ENCODE measurements around the gene FCF1.

The FCF1 gene

DNA sequence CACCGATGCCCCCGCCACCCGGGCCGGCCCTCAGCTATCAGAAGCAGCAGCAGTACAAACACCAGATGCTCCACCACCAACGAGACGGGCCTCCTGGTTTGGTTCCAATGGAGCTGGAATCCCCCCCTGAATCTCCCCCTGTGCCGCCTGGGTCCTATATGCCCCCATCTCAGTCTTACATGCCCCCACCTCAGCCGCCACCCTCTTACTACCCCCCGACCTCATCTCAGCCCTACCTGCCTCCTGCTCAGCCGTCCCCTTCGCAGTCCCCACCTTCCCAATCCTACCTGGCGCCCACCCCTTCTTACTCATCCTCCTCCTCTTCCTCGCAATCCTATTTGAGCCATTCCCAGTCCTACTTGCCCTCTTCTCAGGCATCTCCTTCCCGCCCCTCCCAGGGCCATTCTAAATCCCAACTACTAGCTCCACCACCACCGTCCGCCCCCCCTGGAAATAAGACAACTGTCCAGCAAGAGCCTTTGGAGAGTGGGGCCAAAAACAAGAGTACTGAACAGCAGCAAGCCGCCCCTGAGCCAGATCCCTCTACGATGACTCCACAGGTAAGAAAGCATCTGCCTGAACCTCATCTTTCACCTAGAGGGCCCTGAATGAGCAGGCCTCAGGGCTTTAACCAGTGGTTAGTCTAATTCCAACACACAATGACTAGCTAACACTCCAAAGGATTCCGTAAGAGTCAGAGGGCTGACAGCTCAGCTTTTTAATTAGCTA lies 51.0 kb downstream of the FCF1 start:
- peak; percentile 58 for DNase-seq (ENCODE audit: low read depth)

GRCh38 chr14:74765721-74766120 lies 52.8 kb downstream of the FCF1 start:
- DNase-seq (ENCODE audit: low read depth), result no peak

GRCh38 chr14:74771399-74771798 lies 58.5 kb downstream of the FCF1 start:
- no peak for DNase-seq (ENCODE audit: low read depth)

GRCh38 chr14:74784634-74785033 lies 71.7 kb downstream of the FCF1 start:
- no peak for DNase-seq (ENCODE audit: low read depth)

DNA sequence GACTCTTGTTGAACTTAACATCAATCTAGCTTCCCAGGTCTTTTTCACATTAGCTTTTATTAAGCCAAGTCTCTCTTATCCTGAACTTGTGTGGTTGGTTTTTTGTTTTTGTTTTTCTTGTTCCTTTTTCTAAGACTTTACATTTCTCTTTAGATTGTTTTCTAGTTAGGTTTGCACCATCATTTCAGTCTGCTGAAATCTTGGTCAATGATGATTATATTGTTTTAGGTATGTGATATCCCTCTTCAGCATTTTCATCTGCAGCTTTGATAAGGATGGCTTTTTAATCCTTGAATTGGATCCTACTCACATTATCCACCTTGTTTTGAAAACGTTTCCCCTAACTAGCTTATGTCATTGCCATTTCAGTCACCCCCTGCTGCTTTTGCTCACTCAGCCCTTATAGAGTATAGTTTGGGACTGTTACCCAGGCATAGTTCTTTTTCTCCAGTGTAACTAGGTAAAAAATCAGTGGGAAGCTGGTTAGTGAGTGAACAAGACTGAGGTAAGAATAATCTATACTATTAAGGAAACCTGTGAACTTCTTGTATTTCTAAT lies 72.2 kb downstream of the FCF1 start:
- no peak for DNase-seq (ENCODE audit: low read depth)

GRCh38 chr14:74786796-74787315 lies 73.9 kb downstream of the FCF1 start:
- peak; percentile 20 for DNase-seq (ENCODE audit: low read depth)
